HG03135 (cell line): ENCODE measurements around the gene KSR1.

Experiments used
- ATAC-seq: cut with Tn5 transposase; IDR thresholded peaks from one replicate; pipeline ENCODE4 v1.9.1; 2021; ENCODE audit warnings: mild to moderate bottlenecking, moderate library complexity; ENCODE audit not compliant: unreplicated experiment

The KSR1 gene

GRCh38 chr17:27566671-27567562 is 110.7 kb downstream of the KSR1 start:
- ATAC-seq = no peak

GRCh38 chr17:27567563-27567859 is 111.3 kb downstream of the KSR1 start:
- ATAC-seq = no peak

GRCh38 chr17:27568216-27568615 is 112.0 kb downstream of the KSR1 start:
- ATAC-seq = no peak

GRCh38 chr17:27568811-27569210 is 112.6 kb downstream of the KSR1 start:
- ATAC-seq = no peak

- no peak for ATAC-seq
Measured at GRCh38 chr17:27569257-27569722, 113.0 kb downstream of the KSR1 start.

- ATAC-seq = no peak
Measured at GRCh38 chr17:27569884-27570577, 113.8 kb downstream of the KSR1 start.

- ATAC-seq = no peak
Measured at GRCh38 chr17:27570578-27570914, 114.3 kb downstream of the KSR1 start.

GRCh38 chr17:27571563-27572352 is 115.5 kb downstream of the KSR1 start:
- ATAC-seq = no peak

- no peak for ATAC-seq
Measured at GRCh38 chr17:27572665-27573064, 116.4 kb downstream of the KSR1 start.

- ATAC-seq = no peak
Measured at GRCh38 chr17:27573548-27573947, 117.3 kb downstream of the KSR1 start.

GRCh38 chr17:27573971-27574525 is 117.8 kb downstream of the KSR1 start:
- ATAC-seq = no peak

GRCh38 chr17:27575096-27575911 is 119.1 kb downstream of the KSR1 start:
- no peak for ATAC-seq

GRCh38 chr17:27575912-27576252 is 119.6 kb downstream of the KSR1 start:
- no peak for ATAC-seq

GRCh38 chr17:27576477-27577083 is 120.3 kb downstream of the KSR1 start:
- ATAC-seq = no peak

GRCh38 chr17:27577121-27577761 is 121.0 kb downstream of the KSR1 start:
- ATAC-seq = no peak

- ATAC-seq = no peak
Measured at GRCh38 chr17:27577884-27578717, 121.9 kb downstream of the KSR1 start.

- peak; percentile 77 for ATAC-seq
Measured at GRCh38 chr17:27578718-27579085, 122.5 kb downstream of the KSR1 start.

GRCh38 chr17:27579304-27579703 is 123.1 kb downstream of the KSR1 start:
- no peak for ATAC-seq

- no peak for ATAC-seq
Measured at GRCh38 chr17:27579897-27580321, 123.7 kb downstream of the KSR1 start.
